SK-N-SH (cell line): ENCODE data around the gene IL4R. TPM values are rescaled to one million over a fixed set of nuclear protein-coding genes. Genes with fewer than 3 reads are reported as not detected.
"Not testable (repeated sequence)": the region's sequence is repeated elsewhere in the genome, so short reads cannot be mapped to it uniquely, and the experiment has no call there.

Experiments used
- CTCF ChIA-PET: fragments of 300-600, 350-600 bp; formaldehyde crosslinking; extraction: SDS; loops from one replicate; lab custom pipeline; 2021; lab: Yijun Ruan, JAX
- POLR2A ChIA-PET: fragments of 350-600 bp; sonication (Branson Sonifier 250); formaldehyde crosslinking; extraction: SDS; loops from one replicate; lab custom pipeline; 2020; ENCODE audit warnings: antibody characterized with exemption, inconsistent platforms; lab: Yijun Ruan, JAX
- DNase-seq: peaks from one replicate; pipeline ENCODE4 v3.0.0; 2012
- H2AFZ ChIP-seq: fragments of 200-600 bp; sonication (generic); 2 replicates; pipeline ENCODE4 v1.8.1; 2016; ENCODE audit warnings: antibody characterized with exemption, mild to moderate bottlenecking, low read depth
- H3F3A ChIP-seq: fragments of 200-600 bp; sonication (generic); replicated peaks from 2 replicates; pipeline ENCODE3; 2016; ENCODE audit warnings: antibody characterized with exemption, mild to moderate bottlenecking; ENCODE audit not compliant: insufficient read depth
- H3K27ac ChIP-seq, 2 experiments: fragments of 200-500 bp in 1 of 2; fragments of 200-600 bp in 1 of 2; sonication (Bioruptor generic) in 1 of 2; sonication (generic), shearing (Covaris generic) in 1 of 2; 2 replicates each; pipeline versions ENCODE4 v1.5.1 to v1.6.1; 2014 to 2016; ENCODE audit warnings: low read depth in 2 of 2, inconsistent platforms in 1 of 2, low read length in 1 of 2, mild to moderate bottlenecking in 1 of 2, mixed read lengths in 1 of 2
- H3K27me3 ChIP-seq: fragments of 200-600 bp; sonication (generic), shearing (Covaris generic); 2 replicates; pipeline ENCODE4 v1.6.1; 2016; ENCODE audit warnings: mixed run types; ENCODE audit not compliant: insufficient read depth
- H3K36me3 ChIP-seq, 2 experiments: fragments of 200-500 bp in 1 of 2; fragments of 200-600 bp in 1 of 2; sonication (Bioruptor generic) in 1 of 2; sonication (generic) in 1 of 2; replicated peaks in 1 of 2; 2 replicates each; pipeline versions ENCODE3 to v1.5.1; 2014 to 2016; ENCODE audit warnings: low read length in 1 of 2, mild to moderate bottlenecking in 1 of 2; ENCODE audit not compliant: insufficient read depth in 2 of 2, control insufficient read depth in 1 of 2
- H3K4me1 ChIP-seq, 2 experiments: fragments of 200-500 bp in 1 of 2; fragments of 200-600 bp in 1 of 2; sonication (Bioruptor generic) in 1 of 2; sonication (generic), shearing (Covaris generic) in 1 of 2; 2 replicates each; pipeline versions ENCODE4 v1.5.1 to v1.6.1; 2014 to 2016; ENCODE audit warnings: low read depth in 1 of 2, low read length in 1 of 2, mixed run types in 1 of 2; ENCODE audit not compliant: insufficient read depth in 2 of 2, control insufficient read depth in 1 of 2
- H3K4me2 ChIP-seq: fragments of 200-600 bp; sonication (generic), shearing (Covaris generic); 2 replicates; pipeline ENCODE4 v1.6.1; 2017; ENCODE audit warnings: mixed run types
- H3K4me3 ChIP-seq, 2 experiments: fragments of 200-500 bp in 1 of 2; fragments of 200-600 bp in 1 of 2; sonication (Bioruptor generic) in 1 of 2; sonication (generic), shearing (Covaris generic) in 1 of 2; 2 replicates each; pipeline versions ENCODE4 v1.5.1 to v1.8.1; 2014 to 2016; ENCODE audit warnings: low read depth in 2 of 2, inconsistent platforms in 1 of 2, low read length in 1 of 2, mild to moderate bottlenecking in 1 of 2, mixed read lengths in 1 of 2, moderate library complexity in 1 of 2
- H3K79me2 ChIP-seq: fragments of 200-600 bp; sonication (generic); 2 replicates; pipeline ENCODE4 v1.8.1; 2017; ENCODE audit warnings: mild to moderate bottlenecking; ENCODE audit not compliant: insufficient read depth
- H3K9ac ChIP-seq: fragments of 200-600 bp; sonication (generic); 2 replicates; pipeline ENCODE4 v1.6.1; 2017; ENCODE audit warnings: mixed run types
- H3K9me2 ChIP-seq: fragments of 200-600 bp; sonication (generic); 2 replicates; pipeline ENCODE4 v1.6.1; 2017; ENCODE audit warnings: mixed run types
- H3K9me3 ChIP-seq: fragments of 200-600 bp; sonication (generic); 2 replicates; pipeline ENCODE4 v1.6.1; 2017; ENCODE audit warnings: mixed run types, mild to moderate bottlenecking, moderate library complexity
- H4K20me1 ChIP-seq: fragments of 200-600 bp; sonication (generic); 2 replicates; pipeline ENCODE4 v1.6.1; 2017; ENCODE audit warnings: mild to moderate bottlenecking, mixed run types; ENCODE audit not compliant: insufficient read depth
- CTCF ChIP-seq: fragments of 200-600 bp; sonication (generic); IDR thresholded peaks from 2 replicates; pipeline ENCODE4 v1.6.1; 2017; ENCODE audit warnings: antibody characterized with exemption, mild to moderate bottlenecking, moderate library complexity
- EP300 ChIP-seq, 2 experiments: IDR thresholded peaks; 2 replicates each; pipeline versions ENCODE4 v1.4.0 to v1.6.1; 2012; ENCODE audit warnings: borderline replicate concordance in 1 of 2, low read depth in 1 of 2, low read length in 1 of 2
- FOSL2 ChIP-seq: IDR thresholded peaks from 2 replicates; pipeline ENCODE4 v1.4.0; 2012; ENCODE audit warnings: low read depth, mild to moderate bottlenecking, moderate library complexity, borderline replicate concordance
- FOXJ3 ChIP-seq: sonication (generic); formaldehyde crosslinking; IDR thresholded peaks from 2 replicates; pipeline ENCODE4 v1.5.1; 2020; ENCODE audit warnings: mild to moderate bottlenecking, missing genetic modification reagents
- FOXM1 ChIP-seq: IDR thresholded peaks from 2 replicates; pipeline ENCODE4 v1.4.0; 2012; ENCODE audit warnings: low read depth, mild to moderate bottlenecking
- GATA2 ChIP-seq: sonication (generic); formaldehyde crosslinking; IDR thresholded peaks from 2 replicates; pipeline ENCODE4 v1.5.0; 2020; ENCODE audit warnings: mild to moderate bottlenecking, missing genetic modification reagents
- IRF3 ChIP-seq: fragments of 150-350 bp; IDR thresholded peaks from 2 replicates; pipeline ENCODE4 v1.6.1; 2016; ENCODE audit warnings: mild to moderate bottlenecking, low read depth, low read length
- MEF2A ChIP-seq: IDR thresholded peaks from 2 replicates; pipeline ENCODE4 v1.4.0; 2012; ENCODE audit warnings: low read depth, borderline replicate concordance
- REST ChIP-seq: IDR thresholded peaks from 2 replicates; pipeline ENCODE4 v1.6.1; 2012; ENCODE audit warnings: mild to moderate bottlenecking, low read depth, low read length, moderate library complexity
- USF1 ChIP-seq: IDR thresholded peaks from 2 replicates; pipeline ENCODE4 v1.4.0; 2012; ENCODE audit warnings: low read depth, borderline replicate concordance
- YY1 ChIP-seq: IDR thresholded peaks from 2 replicates; pipeline ENCODE4 v1.4.0; 2012; ENCODE audit warnings: low read depth, mild to moderate bottlenecking
- WGBS: methylation state at CpG from one replicate; pipeline ENCODE4 v1.1.6; 2017; ENCODE audit warnings: low lambda C conversion rate; 5-methylcytosine and 5-hydroxymethylcytosine counted together
- polyA plus RNA-seq, 3 experiments: library from polyadenylated mRNA; depleted of rRNA; stranded (reverse); fragments of >200 nt; gene quantifications; 2 replicates each; pipeline ENCODE4 v1.2.3, GENCODE V29; 2012

The IL4R gene
- polyA plus RNA-seq, 1 of the 3 experiments (the other 2 are of a cell fraction) = 16.1 TPM

- H3K4me1 ChIP-seq = no peaks in the 10 kb centered on the region
- H3K9me2 ChIP-seq = no peaks in the 10 kb centered on the region
- no peaks in the 10 kb centered on the region for H3F3A ChIP-seq
- no peak overlapping the region for H2AFZ ChIP-seq
- no peaks in the 10 kb centered on the region for H4K20me1 ChIP-seq
- no peak overlapping the region for H3K4me3 ChIP-seq
- CTCF ChIA-PET = no interaction called here
- no peak overlapping the region for H3K9ac ChIP-seq
- H3K9me3 ChIP-seq = peaks cover 15% of the 10 kb centered on the region
- no peak for TF ChIP-seq MEF2A
- no peak for TF ChIP-seq GATA2
- TF ChIP-seq USF1 = no peak
- TF ChIP-seq IRF3 = no peak
- TF ChIP-seq EP300 (IDR thresholded peaks at IDR 0.05; ENCODE audit: borderline replicate concordance in 1 of 2, low read depth in 1 of 2, low read length in 1 of 2) = no peak
- TF ChIP-seq, all 33 proteins: peak for 0
- DNase-seq = no peak
- no peaks in the 10 kb centered on the region for H3K36me3 ChIP-seq
- POLR2A ChIA-PET = no interaction called here
- H3K4me2 ChIP-seq = no peak overlapping the region
- no peak overlapping the region for H3K27ac ChIP-seq
- H3K27me3 ChIP-seq = no peaks in the 10 kb centered on the region
- no peaks in the 10 kb centered on the region for H3K79me2 ChIP-seq
Observed at GRCh38 chr16:27394516-27394915, 80.7 kb downstream of the IL4R start.

- H3K36me3 ChIP-seq, H3K4me3 ChIP-seq, H3K9me3 ChIP-seq, H3K27ac ChIP-seq, H3K9me2 ChIP-seq, H2AFZ ChIP-seq, H3K79me2 ChIP-seq, H3F3A ChIP-seq, H3K9ac ChIP-seq, POLR2A ChIA-PET, DNase-seq, H4K20me1 ChIP-seq, H3K4me2 ChIP-seq, H3K27me3 ChIP-seq: not testable (repeated sequence)
- 60% methylated on average over 15 of the region's 15 CpGs for WGBS
- CTCF ChIA-PET = interaction anchor here (1.1 to 1.3 kb wide), 2 partner anchors 23 to 163 kb away, joined by 3 to 4 read pairs; no protein-coding TSS in a partner anchor
- peaks cover 0 to 13% of the 10 kb centered on the region in 2 experiments; a peak in 2 of 4 replicates for H3K4me1 ChIP-seq
Observed at GRCh38 chr16:27398341-27398893, 84.6 kb downstream of the IL4R start.

- H3K9me2 ChIP-seq = no peaks in the 10 kb centered on the region
- H4K20me1 ChIP-seq = no peaks in the 10 kb centered on the region
- H3K9ac ChIP-seq = no peak overlapping the region
- ChIA-PET CTCF (interaction anchor here (1.1 to 1.3 kb wide), 2 partner anchors 24 to 164 kb away, joined by 3 to 4 read pairs; no protein-coding TSS in a partner anchor), POLR2A (no interaction called here)
- no peak overlapping the region for H3K4me3 ChIP-seq
- H3K27ac ChIP-seq = no peak overlapping the region
- no peak overlapping the region for H3K4me2 ChIP-seq
- H3K9me3 ChIP-seq = peaks cover 3% of the 10 kb centered on the region
- H3F3A ChIP-seq = peaks cover 9% of the 10 kb centered on the region
- no peak overlapping the region for H2AFZ ChIP-seq
- no peak for DNase-seq
- no peaks in the 10 kb centered on the region for H3K79me2 ChIP-seq
- H3K36me3 ChIP-seq = no peaks in the 10 kb centered on the region
- 79% methylated on average over 8 of the region's 8 CpGs for WGBS
- peaks cover 0 to 13% of the 10 kb centered on the region in 2 experiments; a peak in 2 of 4 replicates for H3K4me1 ChIP-seq
- no peaks in the 10 kb centered on the region for H3K27me3 ChIP-seq
- TF ChIP-seq GATA2 = no peak
- TF ChIP-seq FOSL2 = no peak
- TF ChIP-seq CTCF = no peak
- no peak for TF ChIP-seq REST
- no peak for TF ChIP-seq FOXJ3
- TF ChIP-seq YY1 = no peak
- no peak for TF ChIP-seq MEF2A
- TF ChIP-seq FOXM1 = no peak
Observed at GRCh38 chr16:27398894-27399853, 85.4 kb downstream of the IL4R start.
